Bronchial epithelial cell (primary cell): ENCODE measurements around the gene POLR2J2. TPM values are rescaled to one million over a fixed set of nuclear protein-coding genes. Genes with fewer than 3 reads are reported as not detected.
A peak's percentile ranks its signal among the peaks of the same experiment; 100 is the strongest.
"Not testable (repeated sequence)": the region's sequence is repeated elsewhere in the genome, so short reads cannot be mapped to it uniquely, and the experiment has no call there.

ENCODE experiments used
- DNase-seq: peaks from one replicate; pipeline ENCODE4 v3.0.0-alpha.2; 2010; ENCODE audit warnings: low read depth
- FAIRE-seq: peaks from 2 replicates; lab custom pipeline; 2011; peaks lifted over from hg19 to GRCh38; lab: Jason Lieb, UNC
- H3K27me3 ChIP-seq: 2 replicates; pipeline ENCODE4 v1.5.1; 2011; ENCODE audit warnings: low read length; ENCODE audit not compliant: control insufficient read depth, insufficient read depth
- H3K36me3 ChIP-seq: 2 replicates; pipeline ENCODE4 v1.5.1; 2011; ENCODE audit warnings: low read length; ENCODE audit not compliant: control insufficient read depth, insufficient read depth
- H3K4me3 ChIP-seq: 2 replicates; pipeline ENCODE4 v1.5.1; 2011; ENCODE audit warnings: mild to moderate bottlenecking, low read depth, low read length, control low read depth
- total RNA-seq: library from RNA; depleted of rRNA; stranded (reverse); fragments of >200 nt; gene quantifications from 2 replicates; pipeline ENCODE4 v1.2.1, GENCODE V29; 2014

POLR2J2 gene
- total RNA-seq, result 2.3 and 3.4 TPM in 2 replicates

- not testable (repeated sequence) for FAIRE-seq, H3K27me3 ChIP-seq, DNase-seq, H3K36me3 ChIP-seq
- H3K4me3 ChIP-seq, result peak within 1 kb of the TSS; percentile 28
Observed at GRCh38 chr7:102671166-102671955, at the start of gene POLR2J2. TSS of gene POLR2J2 (minus strand) at chr7:102671663. CDS start at chr7:102671601, 62 bp downstream.

GRCh38 chr7:102718491-102718890 lies 47.0 kb upstream of the POLR2J2 start:
- H3K4me3 ChIP-seq, DNase-seq, FAIRE-seq, H3K36me3 ChIP-seq, H3K27me3 ChIP-seq: not testable (repeated sequence)

GRCh38 chr7:102715718-102716117 lies 44.3 kb upstream of the POLR2J2 start:
- H3K4me3 ChIP-seq, H3K36me3 ChIP-seq, H3K27me3 ChIP-seq: not testable (repeated sequence)
- peak; percentile 88 for DNase-seq
- peak; percentile 62 for FAIRE-seq

- not testable (repeated sequence) for H3K4me3 ChIP-seq
- DNase-seq (peak; percentile 86), FAIRE-seq (peak; percentile 83)
Observed at GRCh38 chr7:102714774-102715522, 43.5 kb upstream of the POLR2J2 start.

GRCh38 chr7:102713691-102714080 lies 42.2 kb upstream of the POLR2J2 start:
- not testable (repeated sequence) for FAIRE-seq, H3K27me3 ChIP-seq, DNase-seq, H3K36me3 ChIP-seq, H3K4me3 ChIP-seq

More at GRCh38 chr7:102714774-102715522, 43.5 kb upstream of the POLR2J2 start:
- H3K27me3 ChIP-seq, H3K36me3 ChIP-seq: not testable (repeated sequence)

- peak; percentile 28 for DNase-seq
- not testable (repeated sequence) for FAIRE-seq, H3K36me3 ChIP-seq, H3K4me3 ChIP-seq, H3K27me3 ChIP-seq
Observed at GRCh38 chr7:102713011-102713690, 41.7 kb upstream of the POLR2J2 start.

GRCh38 chr7:102698962-102699750 lies 27.7 kb upstream of the POLR2J2 start:
- not testable (repeated sequence) for FAIRE-seq

GRCh38 chr7:102697642-102698512 lies 26.4 kb upstream of the POLR2J2 start:
- not testable (repeated sequence) for DNase-seq, H3K27me3 ChIP-seq, FAIRE-seq, H3K36me3 ChIP-seq, H3K4me3 ChIP-seq

More at GRCh38 chr7:102698962-102699750, 27.7 kb upstream of the POLR2J2 start:
- H3K36me3 ChIP-seq, H3K4me3 ChIP-seq, H3K27me3 ChIP-seq: not testable (repeated sequence)
- DNase-seq, result peak; percentile 37

- not testable (repeated sequence) for H3K4me3 ChIP-seq, H3K36me3 ChIP-seq, H3K27me3 ChIP-seq, FAIRE-seq, DNase-seq
Observed at GRCh38 chr7:102696009-102696408, 24.5 kb upstream of the POLR2J2 start.

GRCh38 chr7:102695033-102695552 lies 23.6 kb upstream of the POLR2J2 start:
- H3K36me3 ChIP-seq, result not testable (repeated sequence)

GRCh38 chr7:102694008-102694407 lies 22.5 kb upstream of the POLR2J2 start:
- not testable (repeated sequence) for FAIRE-seq, DNase-seq, H3K4me3 ChIP-seq, H3K36me3 ChIP-seq, H3K27me3 ChIP-seq

More at GRCh38 chr7:102695033-102695552, 23.6 kb upstream of the POLR2J2 start:
- H3K4me3 ChIP-seq, FAIRE-seq, H3K27me3 ChIP-seq, DNase-seq: not testable (repeated sequence)

GRCh38 chr7:102690602-102691001 lies 19.1 kb upstream of the POLR2J2 start:
- not testable (repeated sequence) for DNase-seq, H3K4me3 ChIP-seq, FAIRE-seq, H3K36me3 ChIP-seq, H3K27me3 ChIP-seq
